ENCODE measurements around the gene HAUS1.
"Not testable (repeated sequence)": the region's sequence is repeated elsewhere in the genome, so short reads cannot be mapped to it uniquely, and the experiment has no call there.

HAUS1 gene

GRCh38 chr18:46160050-46160798 is 56.0 kb downstream of the HAUS1 start:
- DNase-seq = peak; percentile 8

DNA sequence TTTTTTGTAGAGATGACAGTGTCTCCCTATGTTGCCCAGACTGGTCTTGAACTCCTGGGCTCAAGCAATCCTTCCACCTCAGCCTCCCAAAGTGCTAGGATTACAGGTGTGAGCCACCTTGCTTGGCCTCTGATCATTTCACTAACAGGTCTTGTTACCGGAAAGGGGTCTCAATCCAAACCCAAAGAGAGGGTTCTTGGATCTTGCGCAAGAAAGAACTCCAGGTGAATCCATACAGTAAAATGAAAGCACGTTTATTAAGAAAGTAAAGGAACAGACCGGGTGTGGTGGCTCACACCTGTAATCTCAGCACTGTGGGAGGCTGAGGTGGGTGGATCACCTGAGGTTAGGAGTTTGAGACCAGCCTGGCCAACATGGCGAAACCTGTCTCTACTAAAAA is 56.7 kb downstream of the HAUS1 start:
- DNase-seq = not testable (repeated sequence)

- DNase-seq = peak; percentile 11
Observed at GRCh38 chr18:46161703-46162396, 57.7 kb downstream of the HAUS1 start.

GRCh38 chr18:46163091-46163490 is 58.9 kb downstream of the HAUS1 start:
- DNase-seq = no peak

DNA sequence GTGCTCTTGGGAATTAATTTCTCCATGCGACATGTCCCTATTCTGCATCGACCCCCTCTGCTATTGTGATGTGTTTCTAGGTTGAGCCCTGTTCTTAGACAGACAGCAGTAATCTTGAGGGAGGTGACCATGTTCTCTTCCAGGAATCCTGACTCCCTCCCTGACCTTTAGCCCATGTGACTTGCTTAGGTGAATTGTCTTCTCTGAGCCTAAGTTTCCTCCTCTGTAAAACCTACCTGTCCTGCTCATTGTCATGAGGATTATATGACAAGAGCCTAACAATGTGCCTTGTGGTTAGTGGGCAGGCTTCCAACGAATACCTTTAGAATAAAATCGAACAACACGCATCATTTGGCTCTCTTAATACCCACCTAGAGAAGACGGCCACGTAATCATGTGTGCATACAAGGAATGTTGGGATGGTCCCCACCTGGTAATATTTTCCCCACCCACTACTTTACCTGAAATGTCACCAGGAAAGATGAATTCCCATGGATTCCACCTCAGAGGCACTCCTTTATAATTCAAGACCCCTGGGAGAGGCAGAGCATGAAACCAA is 59.8 kb downstream of the HAUS1 start:
- DNase-seq = no peak

GRCh38 chr18:46164502-46164901 is 60.3 kb downstream of the HAUS1 start:
- not testable (repeated sequence) for DNase-seq

DNA sequence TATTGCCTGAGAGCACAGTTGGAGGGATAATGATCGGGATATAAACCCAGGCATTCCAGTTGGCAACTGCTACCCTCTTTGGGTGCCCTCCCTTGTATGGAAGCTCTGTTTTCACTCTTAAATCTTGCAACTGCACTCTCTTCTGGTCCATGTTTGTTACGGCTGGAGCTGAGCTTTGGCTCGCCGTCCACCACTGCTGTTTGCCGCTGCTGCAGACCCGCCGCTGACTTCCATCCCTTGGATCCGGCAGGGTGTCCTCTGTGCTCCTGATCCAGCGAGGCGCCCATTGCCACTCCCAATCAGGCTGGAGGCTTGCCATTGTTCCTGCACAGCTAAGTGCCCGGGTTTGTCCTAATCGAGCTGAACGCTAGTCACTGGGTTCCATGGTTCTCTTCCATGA is 60.7 kb downstream of the HAUS1 start:
- no peak for DNase-seq

DNA sequence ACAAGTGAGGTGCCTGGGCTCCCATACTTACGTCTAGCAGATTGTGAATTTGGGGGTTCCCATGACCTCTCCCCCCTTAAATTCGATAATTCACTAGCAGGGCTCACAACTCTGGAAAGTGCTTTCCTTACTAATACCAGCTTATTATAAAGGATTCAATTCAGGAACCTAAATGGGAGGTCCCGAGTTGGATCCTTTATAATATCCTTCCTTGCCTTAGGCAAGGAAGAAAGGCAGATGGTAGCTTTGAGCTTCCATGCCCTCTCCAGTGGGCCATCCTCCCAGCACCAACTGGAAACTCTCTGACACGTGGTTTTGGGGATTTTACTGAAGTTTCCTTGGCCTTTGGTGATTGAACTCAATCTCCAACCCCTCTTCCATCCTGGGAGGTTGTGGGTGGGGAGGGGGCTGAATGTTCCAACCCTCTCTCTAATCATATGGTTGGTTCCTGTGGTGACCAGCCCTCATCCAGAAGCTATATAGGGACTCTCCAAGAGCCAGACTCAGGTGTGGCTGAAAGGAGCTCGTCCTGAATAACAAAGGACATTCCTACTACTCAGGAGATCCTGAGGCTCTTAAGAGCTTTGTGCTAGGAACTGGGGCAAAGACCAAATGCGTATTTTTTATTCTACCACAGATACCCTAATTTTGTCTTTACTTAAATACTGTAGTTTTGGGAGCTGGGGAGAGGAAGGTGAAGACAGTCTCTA is 62.2 kb downstream of the HAUS1 start:
- DNase-seq = no peak

DNA sequence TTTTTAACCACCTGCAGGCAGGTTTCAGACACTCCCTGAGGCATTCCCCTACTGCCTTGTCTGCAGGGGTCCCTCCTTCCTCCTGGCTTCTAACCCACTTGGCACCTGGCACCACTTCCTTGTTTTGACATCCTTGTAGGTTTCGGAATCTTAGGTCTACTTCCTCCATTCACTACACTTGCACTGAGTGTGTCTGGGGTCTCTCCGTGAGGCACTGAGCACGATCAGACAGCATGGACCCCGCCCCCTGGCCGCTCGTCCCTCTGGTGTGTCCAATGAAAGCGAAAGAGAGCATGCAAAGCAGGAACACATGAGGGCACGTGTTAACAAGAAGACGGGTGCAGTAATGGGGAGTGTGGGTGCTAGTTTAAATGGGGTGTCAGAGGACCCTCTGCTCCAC is 63.8 kb downstream of the HAUS1 start:
- DNase-seq = no peak

GRCh38 chr18:46169464-46169941 is 65.3 kb downstream of the HAUS1 start:
- DNase-seq = peak; percentile 86

DNA sequence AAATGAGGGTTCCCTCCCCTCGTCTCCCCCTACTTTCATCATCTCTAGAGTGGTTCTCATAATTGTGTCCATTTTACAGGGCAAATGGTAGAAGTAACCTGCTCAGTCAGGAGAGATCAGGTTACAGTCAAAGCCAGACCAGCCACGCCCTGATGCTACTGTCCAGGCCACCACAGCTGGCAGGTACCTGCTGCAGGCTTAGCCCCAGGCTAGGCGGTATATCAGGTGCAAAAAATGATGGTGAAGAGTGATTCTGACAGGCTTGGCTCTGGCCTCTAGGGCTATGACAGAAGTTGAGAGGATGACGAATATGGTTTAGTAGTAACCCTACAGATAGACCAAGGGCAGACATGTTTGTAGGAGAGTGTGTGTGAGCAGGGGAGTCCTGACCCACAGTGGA is 67.1 kb downstream of the HAUS1 start:
- no peak for DNase-seq

GRCh38 chr18:46173393-46174341 is 69.5 kb downstream of the HAUS1 start:
- peak; percentile 94 for DNase-seq

DNA sequence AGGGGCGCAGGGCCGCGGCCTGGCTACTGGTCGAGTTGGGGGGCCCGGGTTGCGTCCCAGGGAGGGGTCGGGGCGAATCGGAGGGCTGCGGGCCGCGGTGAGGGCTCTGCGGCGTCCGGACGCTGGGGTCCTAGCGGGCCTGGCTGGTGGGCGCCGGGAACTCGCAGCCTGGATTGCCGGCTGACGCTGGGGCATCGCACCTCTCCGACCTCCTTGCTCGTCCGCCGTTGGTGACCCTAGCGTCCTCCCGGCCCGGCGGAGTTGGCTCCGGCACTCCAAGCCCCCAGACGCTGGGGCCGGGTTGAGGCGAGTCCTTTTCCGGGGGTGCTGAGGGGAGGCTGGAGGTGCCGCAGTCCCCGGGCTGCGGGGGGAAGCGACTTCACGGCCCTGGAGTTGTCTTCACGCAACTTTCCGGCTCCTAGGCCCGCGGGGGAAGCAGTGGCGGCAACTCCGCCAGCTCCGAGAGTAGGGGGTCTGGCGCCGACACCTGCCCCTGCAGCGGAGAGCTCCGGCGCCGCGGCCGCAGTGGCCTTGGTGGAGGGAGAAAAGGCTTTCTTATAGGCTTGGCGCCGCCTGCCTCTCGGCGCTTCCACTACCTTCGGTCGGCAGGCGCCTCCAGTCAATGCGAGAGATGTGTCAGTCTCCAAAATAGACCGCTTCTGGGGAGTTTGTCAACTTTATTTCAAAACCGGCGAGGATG is 70.3 kb downstream of the HAUS1 start:
- peak; percentile 38 for DNase-seq

DNA sequence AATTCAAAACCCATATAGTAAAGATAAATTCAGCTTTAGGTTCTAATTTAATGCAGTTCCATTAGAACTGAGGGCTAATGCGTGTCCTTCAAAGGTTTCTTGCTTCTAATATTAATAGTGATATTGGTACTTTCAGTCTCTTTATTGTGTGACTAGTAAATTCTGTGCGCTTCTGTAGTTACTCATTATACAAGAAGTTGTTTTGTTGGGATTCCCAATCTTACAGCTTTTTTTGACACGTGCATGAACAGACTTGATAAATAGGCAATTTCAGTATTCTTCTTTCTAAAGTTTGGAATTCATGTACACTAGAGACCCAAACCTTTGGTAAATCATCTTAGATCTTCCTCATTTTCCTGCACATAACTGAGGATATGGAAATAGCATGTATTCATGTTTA is 71.8 kb downstream of the HAUS1 start:
- DNase-seq = no peak
